Left renal cortex interstitium (tissue), 4 donors: ENCODE results near the gene SIPA1L3. TPM values are rescaled to one million over a fixed set of nuclear protein-coding genes. Genes with fewer than 3 reads are reported as not detected.
"Not testable (repeated sequence)": the region's sequence is repeated elsewhere in the genome, so short reads cannot be mapped to it uniquely, and the experiment has no call there.

Experiments used
- DNase-seq, 4 donors: peaks; one replicate each; pipeline ENCODE4 v3.0.0-alpha.2; 2013; ENCODE audit warnings: low read depth in 4 of 4, low spot score in 2 of 4, missing footprints in 1 of 4
- polyA plus RNA-seq, 4 donors: library from polyadenylated mRNA; unstranded; fragments of 120-200 nt; gene quantifications; one replicate each; pipeline ENCODE4 v1.2.1, GENCODE V29; 2013; ENCODE audit not compliant: insufficient read length in 4 of 4

The SIPA1L3 gene
- polyA plus RNA-seq, 4 donors: 17.3 to 29.4 (median 22.8) TPM

- DNase-seq: no peak
These were observed 108.2 kb downstream of the SIPA1L3 start for GRCh38 chr19:38015216-38015615.

- DNase-seq: no peak
These were observed 108.8 kb downstream of the SIPA1L3 start for GRCh38 chr19:38015761-38016160.

- DNase-seq: no peak
These were observed 110.6 kb downstream of the SIPA1L3 start for GRCh38 chr19:38017401-38018151.

- no peak for DNase-seq
These were observed 111.8 kb downstream of the SIPA1L3 start for GRCh38 chr19:38018694-38019395.

- no peak for DNase-seq
These were observed 112.4 kb downstream of the SIPA1L3 start for GRCh38 chr19:38019396-38019724.

GRCh38 chr19:38020311-38020710 is 113.3 kb downstream of the SIPA1L3 start:
- no peak for DNase-seq

GRCh38 chr19:38021352-38021751 is 114.3 kb downstream of the SIPA1L3 start:
- DNase-seq: no peak

- DNase-seq: no peak
These were observed 116.0 kb downstream of the SIPA1L3 start for GRCh38 chr19:38022791-38023670.

GRCh38 chr19:38023671-38024541 is 116.9 kb downstream of the SIPA1L3 start:
- no peak for DNase-seq

GRCh38 chr19:38024992-38025908 is 118.2 kb downstream of the SIPA1L3 start:
- DNase-seq: no peak

- no peak for DNase-seq
These were observed 118.9 kb downstream of the SIPA1L3 start for GRCh38 chr19:38025909-38026307.

GRCh38 chr19:38028913-38029510 is 122.0 kb downstream of the SIPA1L3 start:
- DNase-seq: no peak

GRCh38 chr19:38030001-38030400 is 123.0 kb downstream of the SIPA1L3 start:
- DNase-seq: not testable (repeated sequence)

- no peak for DNase-seq
These were observed 123.8 kb downstream of the SIPA1L3 start for GRCh38 chr19:38030686-38031422.

- DNase-seq: no peak
These were observed 124.4 kb downstream of the SIPA1L3 start for GRCh38 chr19:38031423-38031770.

GRCh38 chr19:38032151-38032550 is 125.1 kb downstream of the SIPA1L3 start:
- DNase-seq: no peak

- DNase-seq: no peak
These were observed 125.9 kb downstream of the SIPA1L3 start for GRCh38 chr19:38032951-38033350.
